Ishikawa (cell line): ENCODE data around the gene SOCS2.

ENCODE experiments used
- CEBPB ChIP-seq: IDR thresholded peaks from 2 replicates; pipeline ENCODE4 v1.6.1; 2012
- CREB1 ChIP-seq: IDR thresholded peaks from 2 replicates; pipeline ENCODE4 v1.6.1; 2012; ENCODE audit warnings: low read depth
- EGR1 ChIP-seq: IDR thresholded peaks from 2 replicates; pipeline ENCODE4 v1.6.1; 2012
- EP300 ChIP-seq: IDR thresholded peaks from 2 replicates; pipeline ENCODE4 v1.6.1; 2012; ENCODE audit warnings: borderline replicate concordance
- FOXM1 ChIP-seq: IDR thresholded peaks from 2 replicates; pipeline ENCODE4 v1.6.1; 2012; ENCODE audit warnings: low read depth, borderline replicate concordance
- NFIC ChIP-seq: IDR thresholded peaks from 2 replicates; pipeline ENCODE4 v1.6.1; 2012
- RAD21 ChIP-seq: IDR thresholded peaks from 2 replicates; pipeline ENCODE4 v1.6.1; 2012; ENCODE audit warnings: low read depth
- REST ChIP-seq: IDR thresholded peaks from 2 replicates; pipeline ENCODE4 v1.6.1; 2012; ENCODE audit warnings: low read depth, mild to moderate bottlenecking
- TAF1 ChIP-seq: IDR thresholded peaks from 2 replicates; pipeline ENCODE4 v1.6.1; 2012; ENCODE audit warnings: low read depth, mild to moderate bottlenecking
- TCF12 ChIP-seq: IDR thresholded peaks from 2 replicates; pipeline ENCODE4 v1.6.1; 2012; ENCODE audit warnings: low read depth
- TEAD4 ChIP-seq: IDR thresholded peaks from 2 replicates; pipeline ENCODE4 v1.6.1; 2012
- USF1 ChIP-seq: IDR thresholded peaks from 2 replicates; pipeline ENCODE4 v1.6.1; 2012
- YY1 ChIP-seq: IDR thresholded peaks from 2 replicates; pipeline ENCODE4 v1.6.1; 2012; ENCODE audit warnings: low read depth
- ZBTB7A ChIP-seq: IDR thresholded peaks from 2 replicates; pipeline ENCODE4 v1.6.1; 2012; ENCODE audit warnings: low read depth
- TF ChIP-seq, protein P1 (sequence below): IDR thresholded peaks from 2 replicates; pipeline ENCODE4 v1.6.1; 2012

SOCS2 gene

GRCh38 chr12:93592641-93593406, 20.3 kb downstream of the SOCS2 start:
- TF ChIP-seq, protein P1, sequence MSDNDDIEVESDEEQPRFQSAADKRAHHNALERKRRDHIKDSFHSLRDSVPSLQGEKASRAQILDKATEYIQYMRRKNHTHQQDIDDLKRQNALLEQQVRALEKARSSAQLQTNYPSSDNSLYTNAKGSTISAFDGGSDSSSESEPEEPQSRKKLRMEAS, result no peak
- no peak for TF ChIP-seq NFIC
- TF ChIP-seq TEAD4, result no peak
- TF ChIP-seq TCF12, result no peak
- TF ChIP-seq ZBTB7A, result no peak
- no peak for TF ChIP-seq YY1
- no peak for TF ChIP-seq CEBPB
- no peak for TF ChIP-seq CREB1
- TF ChIP-seq USF1, result no peak
- no peak for TF ChIP-seq EP300
- TF ChIP-seq EGR1, result no peak
- no peak for TF ChIP-seq TAF1
- TF ChIP-seq REST, result no peak
- TF ChIP-seq RAD21, result no peak
- TF ChIP-seq FOXM1, result no peak

DNA sequence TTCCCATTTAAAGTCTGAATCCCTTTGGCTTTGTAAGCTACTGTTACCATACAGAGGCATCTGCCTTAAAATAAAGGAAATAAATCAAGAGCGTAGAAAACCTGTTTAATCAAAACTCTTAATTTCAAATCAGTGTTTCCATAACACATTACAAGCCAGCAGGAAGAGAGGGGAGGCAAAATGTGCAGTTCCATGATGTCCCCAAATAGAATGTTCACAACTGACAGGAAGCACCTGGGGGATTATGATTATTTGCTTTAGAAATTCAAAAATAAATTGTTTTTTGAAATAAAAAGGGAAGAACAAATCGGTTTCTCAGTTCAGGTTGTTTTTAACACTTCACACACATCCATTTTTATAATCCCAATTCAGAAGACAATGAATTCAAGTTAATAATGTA, 21.4 kb downstream of the SOCS2 start:
- TF ChIP-seq NFIC (no peak), TAF1 (no peak), REST (no peak), RAD21 (no peak), EP300 (no peak), YY1 (no peak), EGR1 (no peak), CREB1 (no peak), FOXM1 (no peak), TEAD4 (no peak), USF1 (no peak), ZBTB7A (no peak), CEBPB (no peak), TCF12 (no peak)
- TF ChIP-seq, protein P1, result no peak

DNA sequence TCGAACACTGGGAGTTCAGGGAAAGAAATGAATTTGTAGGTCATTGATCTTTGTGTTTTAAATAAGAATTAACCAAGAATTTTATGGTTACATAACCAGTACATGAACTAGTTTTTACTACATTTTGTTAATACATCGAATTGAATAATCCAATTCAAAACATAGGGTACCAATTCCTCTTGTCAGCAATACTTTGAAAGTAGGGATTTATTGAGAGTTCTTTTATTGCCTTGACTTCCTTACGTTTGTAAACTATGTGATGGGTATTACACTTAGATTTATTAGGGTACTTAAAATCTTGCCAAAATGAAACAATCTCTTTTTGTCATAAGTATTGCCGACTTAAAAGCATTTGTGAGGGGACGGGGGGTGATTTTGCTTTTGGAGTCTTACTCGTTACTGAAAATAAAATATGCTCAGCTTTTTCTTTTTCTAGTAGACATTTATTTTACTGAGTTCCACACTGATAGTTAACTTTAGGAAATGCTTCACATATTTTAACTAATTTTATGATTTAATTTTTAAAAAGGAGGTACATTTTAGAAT, 22.4 kb downstream of the SOCS2 start:
- TF ChIP-seq NFIC, result no peak
- no peak for TF ChIP-seq EP300
- no peak for TF ChIP-seq EGR1
- TF ChIP-seq CREB1, result no peak
- TF ChIP-seq TEAD4, result no peak
- TF ChIP-seq ZBTB7A, result no peak
- no peak for TF ChIP-seq CEBPB
- no peak for TF ChIP-seq RAD21
- TF ChIP-seq YY1, result no peak
- TF ChIP-seq TAF1, result no peak
- TF ChIP-seq FOXM1, result no peak
- no peak for TF ChIP-seq REST
- no peak for TF ChIP-seq TCF12
- TF ChIP-seq USF1, result no peak
- TF ChIP-seq, protein P1, result no peak
